Stimulated activated CD8-positive, alpha-beta memory T cell treated with anti-CD3 and anti-CD28 coated beads, Interleukin-15, amount 100 ng/mL, for 4 hours (primary cell): ENCODE results near the gene IFRD2.
A peak's percentile ranks its signal among the peaks of the same experiment; 100 is the strongest.
"Not testable (repeated sequence)": the region's sequence is repeated elsewhere in the genome, so short reads cannot be mapped to it uniquely, and the experiment has no call there.

Source experiments
- DNase-seq, 2 donors: peaks; one replicate each; pipeline ENCODE4 v3.0.0-alpha.2; 2020; ENCODE audit warnings: low read depth in 2 of 2

Gene IFRD2

GRCh38 chr3:50324351-50325112 is 32.3 kb upstream of the IFRD2 start:
- no peak for DNase-seq

- DNase-seq = no peak
These were observed 31.5 kb upstream of the IFRD2 start for GRCh38 chr3:50323614-50324199.

GRCh38 chr3:50323092-50323600 is 30.9 kb upstream of the IFRD2 start:
- DNase-seq = no peak

- DNase-seq = no peak
These were observed 30.3 kb upstream of the IFRD2 start, which contains the start of gene HYAL2 for GRCh38 chr3:50322386-50323091. TSS of gene HYAL2 (minus strand) at chr3:50322745. CDS start at chr3:50320489, 2,256 bp downstream.

GRCh38 chr3:50322115-50322385 is 29.8 kb upstream of the IFRD2 start:
- no peak for DNase-seq

- DNase-seq = peak; percentile 63 to 68
These were observed 29.3 kb upstream of the IFRD2 start for GRCh38 chr3:50321336-50322114.

GRCh38 chr3:50320853-50321335 is 28.7 kb upstream of the IFRD2 start:
- DNase-seq = peak in 1 of 2 donors; percentile 61

GRCh38 chr3:50319894-50320625 is 27.8 kb upstream of the IFRD2 start:
- no peak for DNase-seq

- no peak for DNase-seq
These were observed 27.1 kb upstream of the IFRD2 start for GRCh38 chr3:50319181-50319893.

- DNase-seq = no peak
These were observed 26.4 kb upstream of the IFRD2 start for GRCh38 chr3:50318615-50319014.

GRCh38 chr3:50318163-50318562 is 25.9 kb upstream of the IFRD2 start:
- no peak for DNase-seq

GRCh38 chr3:50317300-50317699 is 25.1 kb upstream of the IFRD2 start:
- DNase-seq = no peak

- peak; percentile 50 to 63 for DNase-seq
These were observed 24.5 kb upstream of the IFRD2 start for GRCh38 chr3:50316657-50317242.

- DNase-seq = no peak
These were observed 22.6 kb upstream of the IFRD2 start for GRCh38 chr3:50314816-50315215.

GRCh38 chr3:50314342-50314741 is 22.1 kb upstream of the IFRD2 start:
- DNase-seq = no peak

GRCh38 chr3:50312041-50312440 is 19.8 kb upstream of the IFRD2 start:
- not testable (repeated sequence) for DNase-seq

GRCh38 chr3:50304601-50305000 is 12.4 kb upstream of the IFRD2 start:
- no peak for DNase-seq

GRCh38 chr3:50303013-50303815 is 11.0 kb upstream of the IFRD2 start, which contains the start of gene HYAL1:
TSS of gene HYAL1 (minus strand) at chr3:50303574. CDS start at chr3:50302956, 618 bp downstream.
- DNase-seq = no peak
